ENCODE measurements around the gene SAP130.
A peak's percentile ranks its signal among the peaks of the same experiment; 100 is the strongest.
"Not testable (repeated sequence)": the region's sequence is repeated elsewhere in the genome, so short reads cannot be mapped to it uniquely, and the experiment has no call there.

SAP130 gene

DNA sequence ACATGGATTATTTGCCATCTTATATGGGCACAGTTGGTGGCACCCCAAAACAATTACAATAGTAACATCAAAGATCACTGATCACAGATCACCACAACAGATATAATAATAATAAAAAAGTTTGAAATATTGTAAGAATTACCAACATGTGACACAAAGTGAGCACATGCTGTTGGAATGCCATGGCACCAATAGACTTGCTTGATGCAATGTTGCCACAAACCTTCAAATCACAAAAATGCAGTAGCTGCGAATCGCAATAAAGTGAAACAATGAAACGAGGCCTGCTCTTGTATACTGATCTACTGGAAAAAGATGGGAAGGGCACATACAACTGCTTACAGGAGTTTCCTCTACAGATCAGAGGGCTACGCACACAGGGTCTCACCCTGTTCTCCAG lies 109.9 kb downstream of the SAP130 start:
- in situ Hi-C loops (cut with HindIII; ENCODE audit: low pct_ligation_motif_present, low sequenced_read_pairs): no loop called here
- TF ChIP-seq CTCF (IDR thresholded peaks at IDR 0.05; ENCODE audit: low read depth, low read length, missing control alignments): no peak

GRCh38 chr2:127913808-127914457 lies 113.9 kb downstream of the SAP130 start:
- no peak for DNase-seq
- no peaks in the 10 kb centered on the region for H3K27me3 ChIP-seq (replicated peaks)
- H3K4me3 ChIP-seq (ENCODE audit: low read depth, low read length): no peak overlapping the region
- no peaks in the 10 kb centered on the region for H3K36me3 ChIP-seq (replicated peaks)
- no peak for TF ChIP-seq CTCF (IDR thresholded peaks at IDR 0.05; ENCODE audit: low read depth, low read length, missing control alignments)
- no peak overlapping the region for H3K27ac ChIP-seq
- in situ Hi-C loops (cut with HindIII; ENCODE audit: low pct_ligation_motif_present, low sequenced_read_pairs): no loop called here

More for the DNA sequence above, 109.9 kb downstream of the SAP130 start:
- Histone ChIP-seq H3K27me3 (replicated peaks) (no peaks in the 10 kb centered on the region), H3K36me3 (replicated peaks) (no peaks in the 10 kb centered on the region), H3K4me3 (ENCODE audit: low read depth, low read length) (no peak overlapping the region), H3K27ac (no peak overlapping the region)
- peak; percentile 16 for DNase-seq

- in situ Hi-C loops (cut with HindIII; ENCODE audit: low pct_ligation_motif_present, low sequenced_read_pairs): no loop called here
- Histone ChIP-seq H3K27me3 (replicated peaks) (no peaks in the 10 kb centered on the region), H3K36me3 (replicated peaks) (no peaks in the 10 kb centered on the region), H3K4me3 (ENCODE audit: low read depth, low read length) (no peak overlapping the region), H3K27ac (no peak overlapping the region)
- TF ChIP-seq CTCF (IDR thresholded peaks at IDR 0.05; ENCODE audit: low read depth, low read length, missing control alignments): no peak
- no peak for DNase-seq
Measured at GRCh38 chr2:127911737-127912136, 116.1 kb downstream of the SAP130 start.

GRCh38 chr2:127910415-127910814 lies 117.4 kb downstream of the SAP130 start:
- H3K36me3 ChIP-seq (replicated peaks): no peaks in the 10 kb centered on the region
- in situ Hi-C loops (cut with HindIII; ENCODE audit: low pct_ligation_motif_present, low sequenced_read_pairs): no loop called here
- DNase-seq: no peak

DNA sequence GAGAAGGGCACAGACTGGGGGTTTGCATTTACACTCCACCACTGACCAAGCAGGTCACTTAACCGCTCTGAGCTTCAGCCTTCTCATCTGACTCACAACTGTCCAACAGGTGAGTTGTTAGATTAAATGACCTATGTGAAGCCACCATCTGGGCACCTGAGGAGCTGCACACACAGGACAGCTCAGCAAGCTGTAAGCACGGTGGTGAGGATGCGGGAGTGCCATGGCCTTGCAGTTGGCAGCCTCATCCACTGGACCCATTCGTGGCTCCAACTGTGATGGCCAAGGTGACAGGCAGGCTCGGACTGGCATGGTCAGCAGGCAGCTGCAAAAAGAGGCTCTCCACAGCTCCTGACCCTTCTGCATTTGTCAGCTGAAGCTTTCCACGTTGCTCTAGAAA lies 118.8 kb downstream of the SAP130 start:
- no peak overlapping the region for H3K27ac ChIP-seq
- no peak overlapping the region for H3K4me3 ChIP-seq (ENCODE audit: low read depth, low read length)
- no peaks in the 10 kb centered on the region for H3K27me3 ChIP-seq (replicated peaks)
- H3K36me3 ChIP-seq (replicated peaks): no peaks in the 10 kb centered on the region
- no peak for DNase-seq
- in situ Hi-C loops (cut with HindIII; ENCODE audit: low pct_ligation_motif_present, low sequenced_read_pairs): no loop called here
- no peak for TF ChIP-seq CTCF (IDR thresholded peaks at IDR 0.05; ENCODE audit: low read depth, low read length, missing control alignments)

More at GRCh38 chr2:127910415-127910814, 117.4 kb downstream of the SAP130 start:
- Histone ChIP-seq H3K27me3 (replicated peaks) (no peaks in the 10 kb centered on the region), H3K27ac (no peak overlapping the region), H3K4me3 (ENCODE audit: low read depth, low read length) (no peak overlapping the region)
- no peak for TF ChIP-seq CTCF (IDR thresholded peaks at IDR 0.05; ENCODE audit: low read depth, low read length, missing control alignments)

DNA sequence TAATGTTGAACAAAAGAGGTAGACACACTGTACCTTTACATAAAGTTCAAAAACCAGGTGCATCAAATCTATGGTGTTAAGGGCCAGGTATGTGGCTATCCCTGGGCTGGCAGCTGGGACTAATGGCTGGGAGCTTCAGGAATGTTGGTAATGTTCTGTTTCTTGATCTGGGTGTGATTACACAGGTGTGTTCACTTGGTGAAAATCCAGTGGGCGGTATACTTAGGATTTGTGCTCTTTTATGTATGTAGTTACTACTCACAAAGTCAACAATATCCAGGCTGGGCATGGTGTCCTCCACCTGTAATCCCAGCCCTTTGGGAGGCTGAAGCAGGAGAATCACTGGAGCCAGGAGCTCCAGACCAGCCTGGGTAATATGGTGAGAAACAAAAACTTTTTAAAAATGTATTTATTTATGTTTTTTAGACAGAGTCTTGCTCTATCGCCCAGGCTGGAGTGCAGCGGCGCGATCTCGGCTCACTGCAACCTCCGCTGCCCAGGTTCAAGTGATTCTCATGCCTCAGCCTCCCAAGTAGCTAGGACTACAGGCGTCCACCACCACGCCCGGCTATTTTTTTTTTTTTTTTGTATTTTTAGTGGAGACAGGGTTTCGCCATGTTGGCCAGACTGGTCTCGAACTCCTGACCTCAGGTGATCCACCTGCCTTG lies 120.0 kb downstream of the SAP130 start:
- H3K36me3 ChIP-seq (replicated peaks); in situ Hi-C loops (cut with HindIII; ENCODE audit: low pct_ligation_motif_present, low sequenced_read_pairs); H3K4me3 ChIP-seq (ENCODE audit: low read depth, low read length); H3K27ac ChIP-seq; H3K27me3 ChIP-seq (replicated peaks); DNase-seq: not testable (repeated sequence)
